Activated CD4-positive, alpha-beta T cell treated with anti-CD3 and anti-CD28 coated beads, Interleukin-10, Interleukin-2, amounts not matched to agents 100 ng/mL and 50 ng/mL, durations not matched to agents 16 hours and 8 hours (primary cell): ENCODE data around the gene SLC22A4.

Experiments
- DNase-seq: peaks from one replicate; pipeline ENCODE4 v3.0.0-alpha.2; 2020

SLC22A4 gene

DNA sequence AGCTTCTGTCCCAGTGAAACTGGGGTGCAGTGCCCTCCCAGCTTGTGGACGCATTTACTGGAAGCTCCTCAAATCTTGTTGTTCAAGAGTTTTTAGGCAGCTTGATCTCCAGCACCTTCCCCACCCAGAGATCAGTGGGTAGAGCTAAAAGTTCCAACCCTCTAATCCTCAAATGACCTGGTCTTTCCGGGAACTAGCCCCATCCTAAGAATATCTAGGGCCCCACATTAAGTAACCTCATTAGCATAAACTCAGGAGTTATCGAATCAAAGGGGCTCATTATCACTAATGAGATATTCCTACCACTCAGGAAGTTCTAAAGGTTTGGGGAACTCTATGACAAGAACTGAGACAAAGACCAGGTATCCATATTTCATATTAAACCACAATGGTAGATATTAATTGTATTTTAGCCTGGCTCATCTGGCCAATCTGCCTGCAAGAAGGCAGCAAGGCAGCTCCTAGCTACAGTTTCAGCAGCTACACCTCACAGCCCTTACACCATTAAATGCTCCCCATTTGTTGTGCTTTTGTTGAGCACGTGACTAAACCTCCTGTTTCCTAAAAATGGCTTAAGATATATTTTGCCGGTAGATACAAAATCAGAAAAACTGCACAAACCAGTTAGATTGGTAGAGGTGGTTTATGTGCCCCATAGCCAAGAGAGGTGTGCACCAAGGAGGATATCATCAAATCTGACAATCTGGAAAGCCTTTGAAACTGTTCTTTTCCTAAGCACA lies 50.8 kb downstream of the SLC22A4 start:
- DNase-seq = no peak

DNA sequence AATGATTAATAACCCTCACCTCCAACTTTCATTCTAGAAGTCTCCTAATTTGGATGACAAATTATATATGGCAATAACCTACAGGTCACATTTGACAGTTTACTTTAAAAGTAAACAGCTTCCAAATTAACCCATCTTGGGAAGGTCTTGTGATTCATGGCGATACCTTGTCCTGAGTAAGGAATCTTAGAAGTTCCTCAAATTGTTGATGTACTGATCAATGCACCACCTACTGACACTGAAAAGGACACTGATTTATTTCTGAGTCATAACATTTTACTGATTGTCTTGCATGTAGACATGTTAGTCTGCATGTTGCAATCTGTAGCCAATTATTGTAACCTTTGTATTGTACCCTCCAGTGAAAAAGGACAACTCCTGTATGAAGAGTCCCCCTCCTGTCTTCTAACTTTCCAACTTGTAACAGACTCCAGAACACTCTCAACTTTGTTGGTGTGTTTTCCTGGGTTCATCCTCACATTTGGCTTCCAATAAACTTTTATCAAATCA lies 59.3 kb downstream of the SLC22A4 start:
- no peak for DNase-seq

DNA sequence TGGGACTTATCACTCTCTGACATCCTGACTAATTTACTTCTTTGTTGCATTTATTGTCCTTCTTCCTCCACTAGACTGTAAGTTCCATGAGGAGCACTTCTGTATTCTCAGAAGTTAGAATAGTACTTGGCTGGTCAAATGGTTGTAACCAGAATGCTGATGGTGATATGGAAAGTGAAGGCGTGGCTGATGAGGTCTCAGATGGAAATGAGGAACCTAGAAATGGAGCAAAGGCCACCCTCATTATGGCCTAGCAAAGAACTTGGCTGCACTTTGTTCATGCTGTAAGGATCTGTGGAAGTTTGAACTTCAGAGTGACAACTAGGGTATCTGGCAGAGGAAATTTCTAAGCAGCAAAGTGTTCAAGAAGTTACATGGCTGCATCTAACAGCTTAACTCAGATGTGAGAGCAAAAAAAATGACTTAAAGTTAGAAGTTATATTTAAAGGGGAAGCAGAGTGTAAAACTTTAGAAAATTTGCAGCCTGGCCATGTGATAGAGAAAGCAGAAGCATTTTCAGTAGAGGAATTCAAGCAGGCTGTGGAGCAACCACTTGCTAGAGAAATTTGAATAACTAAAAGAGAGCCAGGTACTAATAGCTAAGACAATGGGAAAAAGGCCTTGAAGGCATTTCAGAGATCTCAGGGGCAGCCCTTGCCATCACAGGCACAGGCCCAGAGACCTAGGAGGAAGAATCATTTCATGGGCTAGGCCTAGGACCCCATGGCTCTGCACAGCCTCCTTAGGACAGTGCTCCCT lies 60.4 kb downstream of the SLC22A4 start:
- DNase-seq = no peak

DNA sequence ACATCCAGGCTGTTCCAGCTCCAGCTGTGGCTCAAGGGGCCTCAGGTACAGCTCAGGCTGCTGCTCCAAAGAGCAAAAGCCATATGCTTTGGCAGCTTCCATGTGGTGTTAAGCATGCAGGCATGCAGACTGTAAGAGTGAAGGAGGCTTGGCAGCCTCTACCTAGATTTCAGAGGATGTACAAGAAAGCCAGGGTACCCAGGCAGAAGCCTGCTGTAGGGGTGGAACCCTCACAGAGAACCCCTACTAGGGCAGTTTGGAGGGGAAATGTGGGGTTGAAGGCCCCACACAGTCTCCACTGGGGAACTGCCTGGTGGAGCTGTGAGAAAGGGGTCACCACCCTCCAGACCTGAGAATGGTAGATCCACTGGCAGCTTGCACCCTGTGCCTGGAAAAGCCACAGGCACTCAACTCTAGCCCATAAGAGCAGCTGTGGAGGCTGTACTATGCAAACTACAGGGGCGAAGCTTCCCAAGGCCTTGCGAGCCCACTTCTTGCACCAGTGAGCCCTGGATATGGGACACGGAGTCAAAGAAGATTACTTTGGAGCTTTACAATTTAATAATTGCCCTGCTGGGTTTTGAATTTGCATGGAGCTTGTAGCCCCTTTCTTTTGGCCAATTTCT lies 61.1 kb downstream of the SLC22A4 start:
- no peak for DNase-seq

DNA sequence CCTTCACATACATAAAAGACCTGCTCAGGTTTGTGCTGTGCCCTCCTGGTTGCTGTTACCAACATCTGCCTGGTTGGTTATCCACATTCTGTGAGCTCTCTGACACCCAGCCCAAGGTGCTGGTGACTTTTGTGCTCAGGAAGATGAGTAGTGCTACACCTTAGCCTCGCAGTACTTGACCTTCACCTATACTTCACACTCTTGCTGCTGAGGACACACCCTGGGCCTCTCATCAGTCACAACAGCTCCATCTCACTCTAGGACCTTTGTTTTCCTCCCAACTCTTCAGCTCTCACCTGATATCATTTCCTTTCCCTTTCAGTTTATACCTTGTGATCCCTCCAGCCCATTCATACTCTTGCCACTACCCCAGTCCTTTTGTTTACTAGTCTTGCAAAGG lies 64.6 kb downstream of the SLC22A4 start:
- DNase-seq = no peak

DNA sequence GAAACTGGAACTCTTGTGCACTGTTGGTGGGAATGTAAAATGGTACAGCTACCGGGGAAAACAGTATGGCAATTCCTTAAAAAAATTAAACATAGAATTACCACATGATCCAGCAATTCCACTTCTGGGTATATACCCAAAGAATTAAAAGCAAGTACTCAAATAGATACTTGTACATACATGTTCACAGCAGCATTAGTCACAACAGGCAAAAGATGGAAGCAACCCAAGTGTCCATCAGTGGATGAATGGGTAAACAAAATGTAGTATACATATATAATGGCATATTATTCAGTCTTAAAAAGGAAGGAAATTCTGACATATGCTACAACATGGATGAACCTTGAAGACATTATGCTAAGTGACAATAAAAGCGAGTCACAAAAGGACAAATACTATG lies 67.9 kb downstream of the SLC22A4 start:
- no peak for DNase-seq

DNA sequence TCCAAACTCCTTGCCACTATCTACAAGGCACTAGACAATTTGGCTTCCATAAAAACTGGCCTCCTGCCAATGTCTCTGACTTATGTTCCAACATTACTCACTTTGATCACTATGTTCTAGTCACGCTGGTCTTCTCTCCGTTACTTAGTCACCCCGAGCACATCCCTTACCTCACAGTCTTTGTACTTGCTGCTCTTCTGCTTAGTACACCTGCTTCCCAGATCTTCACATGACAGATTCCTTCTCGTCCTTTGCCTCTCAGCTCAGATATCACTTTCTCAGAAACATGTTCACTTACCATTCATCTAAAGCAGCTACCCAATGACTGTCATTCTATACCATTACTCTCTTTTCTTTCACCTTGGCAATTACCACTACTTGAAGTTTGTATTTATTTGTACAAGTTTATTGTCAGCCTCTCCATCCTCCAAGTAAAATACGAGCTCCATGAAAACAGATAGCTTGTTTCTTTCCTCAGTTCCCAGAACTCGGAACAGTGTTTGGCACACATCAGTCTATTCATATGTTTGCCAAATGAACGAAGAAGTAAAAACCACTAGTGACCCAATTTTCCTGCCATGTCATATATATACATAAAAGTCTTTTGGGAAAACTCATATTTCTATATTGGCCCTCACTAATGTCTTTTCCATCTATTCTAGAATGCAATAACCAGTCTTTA lies 69.4 kb downstream of the SLC22A4 start:
- DNase-seq = no peak

DNA sequence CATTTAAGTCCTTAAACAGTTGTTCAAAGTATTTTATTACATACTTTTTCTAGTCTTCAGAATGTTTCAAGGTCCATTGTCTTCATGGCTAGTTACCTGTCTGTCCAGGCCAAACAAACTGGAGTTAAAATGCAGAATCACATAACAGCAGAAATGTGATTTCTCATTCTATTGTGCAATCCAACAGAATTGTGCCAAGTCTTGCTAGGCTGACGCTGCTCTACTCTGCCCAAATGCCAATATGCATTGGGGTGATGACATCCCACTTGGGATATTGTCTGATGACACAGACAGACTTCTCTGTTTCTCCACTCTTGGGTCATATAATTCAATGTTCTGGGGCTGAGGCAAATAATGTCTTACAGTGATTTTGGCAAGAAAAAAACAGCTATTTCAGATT lies 70.1 kb downstream of the SLC22A4 start:
- DNase-seq = no peak

DNA sequence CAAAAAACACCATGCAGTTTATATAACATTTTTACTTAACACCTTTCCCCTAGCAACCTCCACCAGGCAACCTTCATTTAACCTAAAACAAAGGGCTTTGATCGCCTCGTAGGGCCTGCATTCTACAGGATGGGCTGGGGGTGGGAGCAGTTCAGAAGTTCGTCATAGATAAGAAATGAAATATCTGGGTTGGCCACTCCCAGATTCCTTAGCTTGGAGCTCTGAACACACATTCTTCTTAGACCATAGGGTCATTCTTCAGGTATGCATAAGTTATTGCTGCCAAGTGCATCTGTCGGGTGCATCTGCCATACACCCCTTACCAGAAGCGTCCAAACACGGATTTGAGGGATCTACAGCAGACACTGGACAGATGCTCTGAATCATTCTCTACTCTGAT lies 71.0 kb downstream of the SLC22A4 start:
- no peak for DNase-seq

DNA sequence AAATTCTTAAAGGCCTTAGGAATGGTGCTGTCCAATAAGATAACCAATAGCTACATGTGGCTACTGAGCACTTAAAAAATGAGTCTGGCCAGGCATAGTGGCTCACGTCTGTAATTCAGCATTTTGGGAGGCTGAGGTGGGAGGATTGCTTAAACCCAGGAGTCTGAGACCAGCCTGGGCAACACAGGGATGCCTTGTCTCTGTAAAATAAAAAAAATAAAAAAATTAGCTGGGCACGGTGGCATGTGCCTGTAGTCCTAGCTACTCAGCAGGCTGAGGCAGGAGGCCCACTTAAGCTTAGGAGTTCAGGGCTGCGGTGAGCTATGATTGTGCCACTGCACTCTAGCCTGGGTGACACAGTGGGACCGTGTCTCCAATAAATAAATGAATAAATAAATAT lies 74.0 kb downstream of the SLC22A4 start:
- DNase-seq = no peak

DNA sequence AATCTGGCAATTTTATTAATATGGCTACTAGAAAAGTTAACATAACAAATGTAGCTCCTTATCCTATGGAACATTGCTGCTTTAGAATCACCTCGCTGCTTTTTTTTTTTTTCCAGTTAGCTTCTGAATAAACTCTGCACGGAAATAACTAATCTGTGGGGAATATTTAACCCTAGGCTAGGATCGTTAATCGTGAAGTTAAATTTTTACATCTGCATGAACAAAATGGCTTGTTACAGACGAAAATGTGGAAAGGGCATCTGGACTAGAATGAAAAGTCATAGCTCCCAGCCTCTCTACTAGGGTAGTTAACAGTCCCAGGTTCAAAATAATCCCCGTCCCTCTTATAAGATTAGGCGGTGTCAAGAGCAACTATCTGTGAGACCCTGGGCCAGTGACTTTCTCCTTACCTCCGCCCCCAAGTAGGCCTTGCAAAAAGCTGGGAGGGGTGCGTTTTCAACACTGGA lies 74.8 kb downstream of the SLC22A4 start:
- no peak for DNase-seq

DNA sequence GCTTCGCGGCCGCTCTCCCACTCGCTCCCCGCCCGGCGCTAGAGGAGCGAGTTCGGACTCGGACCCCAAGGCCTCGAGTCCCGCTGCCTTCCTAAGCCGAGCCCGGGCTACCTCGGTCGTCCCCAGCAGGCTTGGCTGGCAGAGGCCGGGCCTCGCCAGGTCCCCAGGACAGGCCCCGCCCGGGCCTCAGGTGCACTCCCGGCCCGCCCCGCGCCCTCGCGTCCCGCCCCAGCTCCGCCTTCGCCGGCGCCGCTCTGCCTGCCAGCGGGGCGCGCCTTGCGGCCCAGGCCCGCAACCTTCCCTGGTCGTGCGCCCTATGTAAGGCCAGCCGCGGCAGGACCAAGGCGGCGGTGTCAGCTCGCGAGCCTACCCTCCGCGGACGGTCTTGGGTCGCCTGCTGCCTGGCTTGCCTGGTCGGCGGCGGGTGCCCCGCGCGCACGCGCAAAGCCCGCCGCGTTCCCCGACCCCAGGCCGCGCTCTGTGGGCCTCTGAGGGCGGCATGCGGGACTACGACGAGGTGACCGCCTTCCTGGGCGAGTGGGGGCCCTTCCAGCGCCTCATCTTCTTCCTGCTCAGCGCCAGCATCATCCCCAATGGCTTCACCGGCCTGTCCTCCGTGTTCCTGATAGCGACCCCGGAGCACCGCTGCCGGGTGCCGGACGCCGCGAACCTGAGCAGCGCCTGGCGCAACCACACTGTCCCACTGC lies 75.4 kb downstream of the SLC22A4 start, which contains the start of gene SLC22A5:
TSS of gene SLC22A5 (plus strand) at position 237 of the 707 bp plus-strand sequence. CDS start at position 500, 263 bp downstream.
- peak; percentile 71 for DNase-seq

DNA sequence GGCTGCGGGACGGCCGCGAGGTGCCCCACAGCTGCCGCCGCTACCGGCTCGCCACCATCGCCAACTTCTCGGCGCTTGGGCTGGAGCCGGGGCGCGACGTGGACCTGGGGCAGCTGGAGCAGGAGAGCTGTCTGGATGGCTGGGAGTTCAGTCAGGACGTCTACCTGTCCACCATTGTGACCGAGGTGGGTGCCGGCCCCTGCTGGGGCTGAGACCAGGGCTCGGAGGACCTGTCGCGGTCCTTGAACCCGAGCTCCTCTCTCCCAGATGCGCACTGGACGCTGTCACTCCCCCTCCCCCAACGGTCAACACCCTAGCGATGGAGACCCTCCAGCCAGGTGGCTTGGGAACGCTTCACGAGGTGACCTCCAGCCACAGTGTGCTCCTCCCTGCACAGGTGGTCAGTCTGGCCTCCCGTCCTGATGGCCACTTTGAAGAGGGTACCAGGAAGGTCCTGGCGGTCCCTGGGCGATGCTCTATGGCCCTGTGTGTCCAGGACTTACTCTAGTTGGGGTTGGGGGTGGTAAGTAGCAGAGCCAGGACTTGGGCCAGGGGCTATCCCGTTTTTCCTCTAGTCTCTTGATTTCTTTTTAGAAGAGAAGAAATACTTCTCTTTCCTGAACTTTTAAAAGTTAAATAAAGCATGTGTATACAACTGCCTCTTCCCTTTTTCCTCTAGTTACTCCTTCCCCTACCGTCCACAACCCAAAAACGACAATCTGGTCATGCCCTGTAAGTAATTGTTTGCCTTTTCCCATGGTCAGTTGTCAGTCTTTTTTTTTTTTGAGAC lies 76.2 kb downstream of the SLC22A4 start:
- no peak for DNase-seq

DNA sequence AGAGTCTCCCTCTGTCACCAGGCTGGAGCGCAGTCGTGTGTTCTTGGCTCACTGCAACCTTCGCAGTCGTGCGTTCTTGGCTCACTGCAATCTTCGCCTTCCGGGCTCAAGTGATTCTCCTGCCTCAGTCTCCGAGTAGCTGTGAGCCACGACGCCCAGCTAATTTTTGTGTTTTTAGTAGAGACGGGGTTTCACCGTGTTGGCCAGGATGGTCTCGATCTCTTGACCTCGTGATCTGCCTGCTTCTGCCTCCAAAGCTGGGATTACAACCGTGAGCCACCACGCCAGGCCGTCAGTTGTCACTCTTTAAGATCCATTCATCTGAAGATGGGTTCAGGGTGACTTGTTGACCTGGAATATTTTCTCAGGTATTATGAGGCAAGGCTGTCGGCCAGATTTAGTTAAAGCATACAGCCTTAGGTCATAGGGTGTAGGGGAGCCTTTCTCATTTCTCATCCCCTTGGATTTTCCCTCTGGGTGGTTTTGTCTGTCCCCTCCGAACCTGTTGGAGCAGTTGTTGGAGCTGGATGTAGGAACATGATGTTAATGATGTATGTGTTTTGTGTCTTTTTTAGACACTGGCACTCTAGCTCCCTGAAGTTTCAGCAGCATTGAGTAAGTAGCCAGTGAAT lies 76.9 kb downstream of the SLC22A4 start:
- DNase-seq = no peak

DNA sequence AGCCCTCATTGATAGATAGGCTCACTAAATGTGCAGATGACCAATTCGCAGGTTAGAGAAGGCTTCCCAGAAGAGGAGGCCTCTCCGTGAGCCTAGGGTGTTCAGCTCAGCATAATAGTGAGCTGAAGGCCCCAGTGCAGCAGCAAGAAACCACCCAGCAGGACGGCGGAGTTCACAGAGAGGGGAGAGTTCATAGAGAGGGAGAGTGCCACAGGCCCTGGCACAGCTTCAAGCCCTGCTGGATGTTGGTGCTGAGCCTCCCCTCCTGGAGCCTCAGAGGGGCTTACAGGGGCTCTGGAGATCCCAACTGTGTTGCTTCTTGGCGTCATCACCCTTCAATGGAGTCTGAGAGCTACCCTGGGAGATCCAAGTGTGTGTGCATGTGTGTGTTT lies 77.4 kb downstream of the SLC22A4 start:
- no peak for DNase-seq

DNA sequence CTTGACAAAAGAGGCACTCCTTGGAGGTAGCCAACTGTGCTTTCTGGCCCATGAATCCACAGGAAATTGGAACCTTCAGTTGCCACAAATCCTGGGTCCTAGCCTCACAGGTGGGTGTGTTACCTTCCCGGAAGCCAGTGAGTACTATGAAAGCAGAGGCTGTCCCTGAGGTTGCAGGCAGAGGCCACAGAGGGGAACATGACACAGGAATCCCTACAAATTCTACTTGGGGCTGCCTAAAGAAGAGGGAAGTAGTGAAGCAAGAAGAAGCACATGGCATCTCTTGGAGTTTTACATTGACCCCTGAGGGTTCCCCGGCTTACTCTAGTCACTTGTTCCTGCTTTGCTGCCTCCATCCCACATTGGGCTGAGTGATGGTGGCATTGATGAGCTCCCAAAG lies 77.9 kb downstream of the SLC22A4 start:
- DNase-seq = no peak

DNA sequence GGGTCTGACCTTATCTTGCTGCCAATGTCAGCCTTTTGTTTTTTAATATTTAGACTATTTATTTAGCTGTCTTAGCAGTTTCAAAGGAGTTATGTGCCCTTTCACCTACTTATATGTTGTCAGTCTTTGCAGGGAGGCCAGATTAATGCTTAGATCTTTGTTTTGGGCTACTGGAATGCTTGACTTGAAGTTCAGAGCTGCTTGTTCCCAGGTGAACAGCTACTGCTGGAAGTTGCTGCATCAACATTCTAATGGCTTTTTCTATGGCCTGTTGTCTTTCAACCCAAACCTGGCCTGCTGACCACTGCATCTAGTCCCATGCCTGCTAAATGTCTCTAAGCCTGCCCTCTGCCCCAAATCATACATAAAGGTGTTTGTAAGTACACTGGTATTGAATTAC lies 78.3 kb downstream of the SLC22A4 start:
- no peak for DNase-seq

DNA sequence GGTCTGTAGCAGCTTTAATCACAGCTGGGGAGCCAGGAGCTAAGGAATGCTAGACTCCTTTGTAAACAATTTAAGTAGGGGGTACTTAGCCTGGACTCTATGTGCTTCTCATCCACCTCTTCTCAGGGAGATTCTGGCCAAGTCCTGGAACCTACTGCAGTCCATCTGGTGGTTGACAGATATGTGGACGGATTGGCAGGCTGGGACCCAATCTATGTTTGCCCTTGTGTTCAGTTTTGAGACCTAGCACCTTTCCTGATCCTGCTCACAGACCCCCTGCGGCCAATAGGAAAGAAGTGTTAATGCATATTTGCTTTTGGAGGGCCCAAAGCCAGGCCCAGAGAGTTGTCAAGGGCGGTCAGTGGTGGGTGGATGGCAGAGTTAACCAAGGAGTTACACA lies 81.8 kb downstream of the SLC22A4 start:
- no peak for DNase-seq

DNA sequence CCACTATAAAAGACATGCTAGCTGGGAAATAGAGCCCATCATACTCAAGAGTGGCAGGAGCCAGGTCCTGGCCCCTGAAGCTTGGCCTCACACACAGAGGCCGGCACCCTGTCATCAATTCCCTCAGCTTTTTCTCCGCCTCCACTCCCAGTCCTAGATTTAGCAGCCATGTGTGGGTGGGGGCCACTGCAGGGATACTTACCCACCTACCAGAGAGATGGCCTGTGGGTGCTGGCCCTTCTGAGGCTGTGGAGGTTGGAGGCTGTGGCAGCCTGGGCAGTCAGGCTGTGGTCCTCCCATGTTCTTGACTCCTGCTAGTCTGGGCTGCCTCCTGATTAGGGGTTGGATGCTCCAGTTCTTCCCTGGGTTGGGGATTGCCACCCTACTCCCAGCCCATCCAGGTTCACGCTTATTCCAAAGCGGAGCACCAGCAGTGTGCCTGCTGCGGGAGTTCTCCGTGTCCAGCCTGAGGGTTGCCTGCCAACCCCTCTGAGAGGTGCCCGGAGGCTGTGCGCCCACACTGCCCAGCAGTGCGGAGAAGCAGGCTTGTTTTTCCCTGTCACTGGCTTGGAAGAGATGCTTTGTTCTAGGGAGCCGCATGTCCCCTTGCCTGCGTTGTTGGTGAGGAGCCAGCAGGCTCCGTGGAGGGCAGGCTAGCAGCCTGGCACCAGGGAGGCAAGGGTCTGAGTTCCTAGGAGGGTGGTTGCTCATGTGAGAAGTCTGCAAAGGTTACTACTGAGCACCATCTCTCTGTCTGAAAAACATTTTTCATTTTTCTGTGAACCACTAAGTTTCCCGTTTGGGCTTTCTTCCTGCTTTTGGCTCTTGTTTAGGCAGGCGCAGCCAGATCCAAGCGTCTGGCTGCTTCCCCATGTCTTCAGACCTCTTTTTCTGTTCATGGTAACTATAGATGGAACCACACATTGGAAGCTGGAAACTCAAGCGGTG lies 82.8 kb downstream of the SLC22A4 start:
- DNase-seq = no peak

DNA sequence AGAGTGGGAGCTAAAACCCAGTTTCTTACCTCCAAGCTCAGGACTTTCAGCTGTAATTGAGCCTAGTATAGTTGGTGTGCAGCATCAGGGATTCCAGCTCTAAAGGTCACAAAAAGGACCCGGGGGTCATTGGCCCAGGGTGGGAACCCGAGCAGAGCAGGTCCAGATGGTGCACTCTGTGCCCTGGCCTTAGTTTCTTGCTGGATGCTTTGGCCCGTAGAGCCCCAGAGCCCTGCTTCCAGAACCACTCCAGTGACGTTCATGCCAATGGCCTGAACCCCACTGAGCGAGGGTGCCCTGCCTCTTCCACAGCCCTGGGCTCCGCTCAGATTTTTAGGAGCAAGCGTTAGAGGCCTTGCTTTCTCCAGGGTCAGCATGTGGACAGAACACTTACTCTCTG lies 83.5 kb downstream of the SLC22A4 start:
- DNase-seq = no peak
